Type B pancreatic cell (in vitro differentiated cells): ENCODE results near the gene TMEM178B. TPM values are rescaled to one million over a fixed set of nuclear protein-coding genes. Genes with fewer than 3 reads are reported as not detected.

ENCODE experiments used
- DNase-seq: peaks from one replicate; pipeline ENCODE4 v3.0.0; 2021; ENCODE audit warnings: mixed read lengths; ENCODE audit not compliant: unreplicated experiment; ENCODE audit errors: extremely low spot score
- H3K27ac Mint-ChIP-seq: 2 replicates; pipeline ENCODE4 v1.8.0; 2021; ENCODE audit warnings: mild to moderate bottlenecking, mixed read lengths
- H3K27me3 Mint-ChIP-seq: 2 replicates; pipeline ENCODE4 v1.8.0; 2021; ENCODE audit warnings: mixed read lengths
- H3K36me3 Mint-ChIP-seq: 2 replicates; pipeline ENCODE4 v1.8.0; 2021; ENCODE audit warnings: mixed read lengths
- H3K4me1 Mint-ChIP-seq: one replicate; pipeline ENCODE4 v1.8.0; 2021; ENCODE audit warnings: mixed read lengths; ENCODE audit not compliant: unreplicated experiment
- H3K4me3 Mint-ChIP-seq: 2 replicates; pipeline ENCODE4 v1.8.0; 2021; ENCODE audit warnings: mild to moderate bottlenecking, mixed read lengths
- H3K9me3 Mint-ChIP-seq: 2 replicates; pipeline ENCODE4 v1.8.0; 2021; ENCODE audit warnings: mixed read lengths
- CTCF ChIP-seq: fragments of 200-600 bp; sonication (generic); conservative IDR thresholded peaks from 2 replicates; pipeline ENCODE4 v1.5.0; 2021; ENCODE audit warnings: antibody characterized with exemption, mild to moderate bottlenecking
- total RNA-seq: library from RNA; stranded (reverse); gene quantifications from 2 replicates; pipeline ENCODE4 v1.2.1, GENCODE V29; 2021; ENCODE audit warnings: low replicate concordance

The TMEM178B gene
- total RNA-seq, 1 donor from 2014 or later = 8.7 TPM

DNA sequence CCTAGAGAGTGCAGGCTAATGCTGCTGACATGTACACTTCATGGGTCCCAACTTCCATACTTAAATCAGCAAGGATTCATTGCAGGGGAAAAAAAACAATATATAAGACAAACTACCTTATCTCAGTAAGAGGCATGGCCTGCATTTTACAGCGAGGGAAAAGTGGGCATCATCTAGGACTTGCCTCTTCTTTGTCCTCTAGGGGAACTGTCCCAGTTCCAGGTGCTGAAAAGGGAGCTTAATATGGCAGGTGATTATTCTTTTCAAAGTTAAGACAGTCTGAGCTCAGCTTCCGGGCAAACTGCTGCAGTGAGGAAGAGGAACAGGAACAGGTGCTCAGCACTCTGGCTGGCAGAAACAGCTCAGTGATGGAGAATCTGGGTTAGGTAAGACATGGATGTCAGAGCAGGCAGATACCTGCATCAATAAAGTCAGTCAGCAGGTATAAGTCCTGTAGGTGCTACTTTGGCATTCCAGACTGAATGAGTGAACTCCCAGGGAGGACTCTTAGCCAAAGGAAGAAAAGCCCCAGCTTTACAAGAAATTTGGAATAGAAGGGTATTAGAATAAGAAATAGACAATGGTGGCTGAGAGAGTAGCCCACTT is 147.2 kb downstream of the TMEM178B start:
- no peak overlapping the region for H3K4me3 Mint-ChIP-seq
- no peaks in the 10 kb centered on the region for H3K9me3 Mint-ChIP-seq
- no peaks in the 10 kb centered on the region for H3K4me1 Mint-ChIP-seq
- H3K27me3 Mint-ChIP-seq = peaks cover 10% of the 10 kb centered on the region
- H3K36me3 Mint-ChIP-seq = no peaks in the 10 kb centered on the region
- no peak for TF ChIP-seq CTCF
- DNase-seq = no peak
- no peak overlapping the region for H3K27ac Mint-ChIP-seq

DNA sequence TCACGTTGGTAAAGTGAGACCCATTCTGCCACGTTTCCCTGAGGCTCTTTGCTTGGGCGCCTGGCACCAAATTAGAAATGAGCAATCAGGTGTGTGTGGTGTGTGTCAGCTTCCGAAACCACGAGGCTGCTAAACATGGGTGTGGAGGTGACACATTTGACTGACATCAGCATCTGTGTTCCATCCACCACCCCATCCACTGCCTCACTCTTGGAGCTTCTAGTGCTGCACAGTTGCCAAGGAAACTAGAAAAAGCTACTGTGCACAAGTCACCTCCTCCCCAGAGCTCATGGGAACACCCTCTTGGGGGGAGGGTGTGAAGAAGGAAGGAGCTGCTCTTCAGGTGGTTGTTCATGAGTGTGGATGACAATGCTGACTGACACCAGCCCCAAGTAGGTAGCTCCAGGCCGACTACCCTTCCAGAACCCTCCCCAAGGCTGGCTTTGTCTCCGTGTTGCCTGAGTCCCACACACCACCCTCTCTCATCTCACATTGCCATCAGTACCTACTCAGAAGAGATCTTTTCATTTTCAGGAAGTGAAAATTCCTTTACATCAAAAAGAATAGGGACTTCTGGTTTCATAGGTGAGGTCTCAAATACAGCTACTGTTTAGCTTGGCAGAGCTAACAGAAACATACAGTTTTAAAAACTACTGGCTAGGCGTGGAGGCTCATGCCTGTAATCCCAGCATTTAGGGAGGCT is 152.2 kb downstream of the TMEM178B start:
- Mint-ChIP-seq H3K4me1 (no peaks in the 10 kb centered on the region), H3K27me3 (peaks cover 5% of the 10 kb centered on the region), H3K4me3 (no peak overlapping the region), H3K27ac (no peak overlapping the region), H3K36me3 (no peaks in the 10 kb centered on the region), H3K9me3 (no peaks in the 10 kb centered on the region)
- DNase-seq = no peak
- no peak for TF ChIP-seq CTCF

- H3K4me1 Mint-ChIP-seq = no peaks in the 10 kb centered on the region
- H3K36me3 Mint-ChIP-seq = no peaks in the 10 kb centered on the region
- H3K4me3 Mint-ChIP-seq = no peak overlapping the region
- no peaks in the 10 kb centered on the region for H3K9me3 Mint-ChIP-seq
- no peak for DNase-seq
- H3K27me3 Mint-ChIP-seq = peaks cover 3% of the 10 kb centered on the region
- no peak overlapping the region for H3K27ac Mint-ChIP-seq
- TF ChIP-seq CTCF = no peak
These were observed 153.6 kb downstream of the TMEM178B start for GRCh38 chr7:141227454-141227853.

GRCh38 chr7:141228482-141228881 is 154.6 kb downstream of the TMEM178B start:
- no peaks in the 10 kb centered on the region for H3K9me3 Mint-ChIP-seq
- H3K36me3 Mint-ChIP-seq = no peaks in the 10 kb centered on the region
- TF ChIP-seq CTCF = no peak
- peaks cover 3% of the 10 kb centered on the region for H3K27me3 Mint-ChIP-seq
- no peaks in the 10 kb centered on the region for H3K4me1 Mint-ChIP-seq
- no peak overlapping the region for H3K27ac Mint-ChIP-seq
- DNase-seq = no peak
- no peak overlapping the region for H3K4me3 Mint-ChIP-seq

DNA sequence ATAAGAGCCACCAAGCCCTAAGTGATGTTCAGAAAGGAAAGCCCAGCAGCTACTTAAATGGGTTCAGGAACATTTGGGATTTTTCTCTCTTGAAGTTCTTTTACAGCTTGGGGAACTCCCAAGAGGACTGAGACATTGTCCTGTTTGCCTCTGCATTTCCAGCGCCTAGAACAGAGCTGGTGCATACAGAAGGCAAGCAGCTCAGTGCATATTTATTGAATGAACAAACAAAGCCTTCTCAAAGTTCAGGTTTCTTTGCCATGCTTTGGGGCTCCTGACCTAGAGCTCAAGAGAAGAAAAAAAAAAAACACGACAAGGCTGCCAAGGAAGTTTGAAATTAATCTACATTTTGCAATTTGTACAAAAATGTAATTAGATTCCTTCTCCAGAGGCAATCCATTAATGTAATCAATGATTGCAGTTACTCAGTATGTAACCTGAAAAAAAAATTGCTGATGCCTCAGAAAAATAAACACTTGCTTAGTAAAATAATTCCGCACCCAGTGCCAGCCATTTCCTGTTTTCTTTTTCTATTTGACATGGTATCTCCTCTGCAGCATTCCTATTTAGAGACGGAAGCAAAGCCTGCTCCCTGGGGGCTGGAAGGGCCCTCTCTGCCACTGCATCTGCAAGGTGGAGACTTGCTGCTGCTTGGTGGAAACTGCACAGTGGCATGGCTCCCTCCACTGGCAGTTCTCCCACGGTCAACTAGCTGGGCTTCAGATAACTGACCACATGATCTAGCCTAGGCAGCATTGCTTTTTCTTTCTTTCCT is 157.3 kb downstream of the TMEM178B start:
- Mint-ChIP-seq H3K27me3 (peaks cover 3% of the 10 kb centered on the region), H3K9me3 (no peaks in the 10 kb centered on the region), H3K36me3 (no peaks in the 10 kb centered on the region), H3K27ac (no peak overlapping the region), H3K4me1 (no peaks in the 10 kb centered on the region), H3K4me3 (no peak overlapping the region)
- peak; percentile 62 for TF ChIP-seq CTCF
- DNase-seq = no peak
